AG09309 (cell line): ENCODE measurements around the gene CDHR3.

ENCODE experiments used
- DNase-seq: peaks from one replicate; pipeline ENCODE4 v3.0.0-alpha.2; 2010; ENCODE audit warnings: low read depth
- H3K4me3 ChIP-seq: 2 replicates; pipeline ENCODE4 v1.5.1; 2011; ENCODE audit warnings: mild to moderate bottlenecking, low read depth, low read length, moderate library complexity; ENCODE audit not compliant: control insufficient read depth
- CTCF ChIP-seq: IDR thresholded peaks from 2 replicates; pipeline ENCODE4 v1.5.1; 2011; ENCODE audit warnings: mild to moderate bottlenecking, low read depth, low read length, inconsistent platforms; ENCODE audit not compliant: insufficient read depth, control insufficient read depth; ENCODE audit errors: missing control alignments

Gene CDHR3

DNA sequence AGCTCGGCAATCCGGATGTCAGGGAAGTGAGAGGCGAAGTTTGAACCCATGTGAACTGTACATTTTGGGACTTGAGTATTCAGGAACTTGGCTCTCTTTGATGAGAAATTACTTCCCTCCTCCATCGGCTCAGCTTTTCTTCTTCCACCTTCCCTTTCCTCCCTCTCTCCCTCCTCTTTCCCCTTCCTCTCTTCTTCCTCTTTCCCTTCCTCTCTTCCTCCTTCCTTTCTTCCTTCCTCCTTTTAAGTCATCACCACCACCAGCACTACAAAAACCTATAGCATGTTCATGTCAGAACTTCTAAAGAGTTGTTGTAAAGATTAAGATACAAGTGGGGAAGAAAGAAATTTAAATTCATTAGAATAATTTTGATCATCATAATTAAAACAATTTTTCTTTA, 31.9 kb upstream of the CDHR3 start:
- no peak overlapping the region for H3K4me3 ChIP-seq
- TF ChIP-seq CTCF = no peak
- no peak for DNase-seq

- TF ChIP-seq CTCF = no peak
- peak; percentile 88 for DNase-seq
- H3K4me3 ChIP-seq = no peak overlapping the region
Measured at GRCh38 chr7:105932835-105933477, 30.1 kb upstream of the CDHR3 start.

GRCh38 chr7:105934572-105935185, 28.4 kb upstream of the CDHR3 start:
- TF ChIP-seq CTCF = peak; percentile 37
- peak; percentile 28 for DNase-seq
- no peak overlapping the region for H3K4me3 ChIP-seq

- H3K4me3 ChIP-seq = no peak overlapping the region
- no peak for TF ChIP-seq CTCF
- no peak for DNase-seq
Measured at GRCh38 chr7:105935250-105935649, 27.8 kb upstream of the CDHR3 start.

GRCh38 chr7:105937411-105937810, 25.7 kb upstream of the CDHR3 start:
- no peak overlapping the region for H3K4me3 ChIP-seq
- TF ChIP-seq CTCF = no peak
- DNase-seq = no peak

- DNase-seq = no peak
- no peak overlapping the region for H3K4me3 ChIP-seq
- no peak for TF ChIP-seq CTCF
Measured at GRCh38 chr7:105940109-105940508, 23.0 kb upstream of the CDHR3 start.
